PFSK-1 (cell line): ENCODE data around the gene ALDH3A1.

Experiments
- FOXP2 ChIP-seq: optimal IDR thresholded peaks from 2 replicates; pipeline ENCODE3; 2011; ENCODE audit warnings: borderline replicate concordance, control low read depth, inconsistent platforms; ENCODE audit not compliant: insufficient read depth; ENCODE audit errors: extremely low read length, extremely low read depth
- POLR2AphosphoS5 ChIP-seq: IDR thresholded peaks from 2 replicates; pipeline ENCODE4 v1.6.1; 2012; ENCODE audit warnings: low read depth, mild to moderate bottlenecking, control low read depth, low read length, moderate library complexity
- SIN3A ChIP-seq: IDR thresholded peaks from 2 replicates; pipeline ENCODE4 v1.6.1; 2012; ENCODE audit warnings: mild to moderate bottlenecking, low read length, moderate library complexity, borderline replicate concordance; ENCODE audit not compliant: insufficient read depth
- TAF1 ChIP-seq: IDR thresholded peaks from 2 replicates; pipeline ENCODE4 v1.6.1; 2012; ENCODE audit warnings: low read length, control low read depth, borderline replicate concordance; ENCODE audit not compliant: insufficient read depth
- TF ChIP-seq, protein P1 (sequence below), 2 experiments: IDR thresholded peaks; 2 replicates each; pipeline versions ENCODE4 v1.6.1 to v1.8.0; 2011 to 2012; ENCODE audit warnings: low read depth in 2 of 2, low read length in 2 of 2, control low read depth in 1 of 2, inconsistent platforms in 1 of 2, mild to moderate bottlenecking in 1 of 2, moderate library complexity in 1 of 2; ENCODE audit not compliant: insufficient read depth in 1 of 2

Gene ALDH3A1

DNA sequence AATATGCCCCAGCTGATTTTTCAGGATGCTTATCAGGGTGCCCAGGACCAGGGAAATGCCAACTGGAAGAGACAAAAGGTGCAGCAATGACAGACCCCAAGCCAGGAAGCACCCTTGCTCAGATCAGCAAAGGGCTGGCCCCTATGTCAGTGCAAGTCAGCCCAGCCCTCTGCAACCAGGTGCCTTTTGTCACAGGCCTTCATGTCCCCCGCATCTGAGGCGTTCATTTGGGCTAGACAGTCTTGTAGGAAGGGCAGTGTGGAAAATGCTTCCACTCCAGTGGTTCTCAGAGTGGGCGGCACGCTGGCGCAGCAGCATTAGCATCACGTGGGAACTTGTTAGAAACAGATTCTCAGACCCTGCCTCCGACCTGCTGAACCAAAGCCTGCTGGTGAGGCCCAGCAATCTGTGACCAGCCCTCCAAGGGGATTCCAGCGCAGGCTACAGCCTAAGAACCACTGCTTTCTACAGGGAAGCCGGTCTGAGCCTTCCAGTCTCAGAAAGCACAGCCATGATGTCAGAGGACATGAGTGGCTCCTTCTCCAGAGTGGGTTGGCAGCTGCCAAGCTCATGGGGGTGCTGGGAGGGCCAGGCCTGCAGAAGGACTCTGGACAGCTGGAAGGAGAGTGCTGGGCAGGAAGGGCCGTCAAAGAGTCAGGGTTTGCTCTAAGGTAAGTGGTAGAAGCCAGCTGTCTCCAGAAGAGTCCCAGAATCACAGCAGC lies 44.8 kb downstream of the ALDH3A1 start:
- TF ChIP-seq TAF1, result no peak
- TF ChIP-seq, protein P1, sequence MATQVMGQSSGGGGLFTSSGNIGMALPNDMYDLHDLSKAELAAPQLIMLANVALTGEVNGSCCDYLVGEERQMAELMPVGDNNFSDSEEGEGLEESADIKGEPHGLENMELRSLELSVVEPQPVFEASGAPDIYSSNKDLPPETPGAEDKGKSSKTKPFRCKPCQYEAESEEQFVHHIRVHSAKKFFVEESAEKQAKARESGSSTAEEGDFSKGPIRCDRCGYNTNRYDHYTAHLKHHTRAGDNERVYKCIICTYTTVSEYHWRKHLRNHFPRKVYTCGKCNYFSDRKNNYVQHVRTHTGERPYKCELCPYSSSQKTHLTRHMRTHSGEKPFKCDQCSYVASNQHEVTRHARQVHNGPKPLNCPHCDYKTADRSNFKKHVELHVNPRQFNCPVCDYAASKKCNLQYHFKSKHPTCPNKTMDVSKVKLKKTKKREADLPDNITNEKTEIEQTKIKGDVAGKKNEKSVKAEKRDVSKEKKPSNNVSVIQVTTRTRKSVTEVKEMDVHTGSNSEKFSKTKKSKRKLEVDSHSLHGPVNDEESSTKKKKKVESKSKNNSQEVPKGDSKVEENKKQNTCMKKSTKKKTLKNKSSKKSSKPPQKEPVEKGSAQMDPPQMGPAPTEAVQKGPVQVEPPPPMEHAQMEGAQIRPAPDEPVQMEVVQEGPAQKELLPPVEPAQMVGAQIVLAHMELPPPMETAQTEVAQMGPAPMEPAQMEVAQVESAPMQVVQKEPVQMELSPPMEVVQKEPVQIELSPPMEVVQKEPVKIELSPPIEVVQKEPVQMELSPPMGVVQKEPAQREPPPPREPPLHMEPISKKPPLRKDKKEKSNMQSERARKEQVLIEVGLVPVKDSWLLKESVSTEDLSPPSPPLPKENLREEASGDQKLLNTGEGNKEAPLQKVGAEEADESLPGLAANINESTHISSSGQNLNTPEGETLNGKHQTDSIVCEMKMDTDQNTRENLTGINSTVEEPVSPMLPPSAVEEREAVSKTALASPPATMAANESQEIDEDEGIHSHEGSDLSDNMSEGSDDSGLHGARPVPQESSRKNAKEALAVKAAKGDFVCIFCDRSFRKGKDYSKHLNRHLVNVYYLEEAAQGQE (IDR thresholded peaks at IDR 0.05; ENCODE audit: insufficient read depth in 1 of 2, low read depth in 2 of 2, low read length in 2 of 2), result no peak
- TF ChIP-seq POLR2AphosphoS5, result no peak
- no peak for TF ChIP-seq SIN3A
- TF ChIP-seq FOXP2, result no peak

DNA sequence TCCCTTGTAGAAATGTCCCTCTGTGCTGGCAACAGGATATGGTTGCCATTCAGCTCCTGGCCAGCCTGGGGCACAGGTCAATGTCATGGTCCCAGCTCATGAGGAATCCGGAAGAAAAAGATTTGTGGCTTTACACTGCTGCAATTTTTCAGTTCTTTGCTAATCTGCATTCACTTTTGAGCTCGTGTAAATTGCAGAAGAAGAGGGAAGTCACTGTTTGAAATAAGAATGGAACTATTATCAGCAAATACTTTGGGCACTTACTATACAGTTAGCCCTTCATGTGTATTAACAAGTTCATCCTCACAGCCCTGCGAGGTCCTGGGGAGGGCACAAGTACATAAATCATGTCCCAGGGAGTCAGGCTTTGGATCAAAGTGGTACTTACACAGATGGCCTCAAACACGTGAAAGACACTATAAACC lies 45.9 kb downstream of the ALDH3A1 start:
- TF ChIP-seq FOXP2 (no peak), POLR2AphosphoS5 (no peak)
- TF ChIP-seq, protein P1 (IDR thresholded peaks at IDR 0.05; ENCODE audit: insufficient read depth in 1 of 2, low read depth in 2 of 2, low read length in 2 of 2), result no peak
